Measurements from ENCODE around the gene BMF.
"Not testable (repeated sequence)": the region's sequence is repeated elsewhere in the genome, so short reads cannot be mapped to it uniquely, and the experiment has no call there.

The BMF gene

GRCh38 chr15:40087991-40088928, 20.4 kb downstream of the BMF start:
- no peak for DNase-seq

GRCh38 chr15:40087068-40087810, 21.4 kb downstream of the BMF start:
- no peak for DNase-seq

- DNase-seq, result no peak
These were observed 23.4 kb downstream of the BMF start for GRCh38 chr15:40085266-40085665.

GRCh38 chr15:40084650-40085049, 24.0 kb downstream of the BMF start:
- DNase-seq, result no peak

- DNase-seq, result no peak
These were observed 26.3 kb downstream of the BMF start for GRCh38 chr15:40082195-40082883.

- no peak for DNase-seq
These were observed 26.9 kb downstream of the BMF start for GRCh38 chr15:40081691-40082194.

- DNase-seq, result no peak
These were observed 27.8 kb downstream of the BMF start for GRCh38 chr15:40080847-40081246.

- no peak for DNase-seq
These were observed 28.6 kb downstream of the BMF start for GRCh38 chr15:40080104-40080503.

- no peak for DNase-seq
These were observed 29.2 kb downstream of the BMF start for GRCh38 chr15:40079456-40079855.

GRCh38 chr15:40075298-40076044, 33.2 kb downstream of the BMF start:
- no peak for DNase-seq

GRCh38 chr15:40074656-40075055, 34.0 kb downstream of the BMF start:
- DNase-seq, result not testable (repeated sequence)

GRCh38 chr15:40073716-40074490, 34.8 kb downstream of the BMF start:
- not testable (repeated sequence) for DNase-seq

GRCh38 chr15:40072216-40072990, 36.3 kb downstream of the BMF start:
- no peak for DNase-seq

- no peak for DNase-seq
These were observed 38.0 kb downstream of the BMF start for GRCh38 chr15:40070608-40071218.

GRCh38 chr15:40070166-40070557, 38.5 kb downstream of the BMF start:
- DNase-seq, result no peak

GRCh38 chr15:40069178-40070165, 39.2 kb downstream of the BMF start:
- DNase-seq, result no peak

- no peak for DNase-seq
These were observed 40.6 kb downstream of the BMF start for GRCh38 chr15:40067921-40068624.

- no peak for DNase-seq
These were observed 42.1 kb downstream of the BMF start for GRCh38 chr15:40066589-40066988.
